OCI-LY1 (cell line): ENCODE measurements around the gene DRC7.

Experiments used
- H2AFZ ChIP-seq: fragments of 200-600 bp; sonication (generic), shearing (Covaris generic); 2 replicates; pipeline ENCODE4 v1.6.0; 2014; ENCODE audit warnings: antibody characterized with exemption, mild to moderate bottlenecking, low read length
- H3F3A ChIP-seq: fragments of 200-600 bp; sonication (generic), shearing (Covaris generic); 2 replicates; pipeline ENCODE4 v1.6.0; 2014; ENCODE audit warnings: mild to moderate bottlenecking, antibody characterized with exemption, low read length, moderate library complexity; ENCODE audit not compliant: insufficient read depth
- H3K27ac ChIP-seq: fragments of 200-600 bp; sonication (generic); 2 replicates; pipeline ENCODE4 v1.5.1; 2014; ENCODE audit warnings: low read length, mixed run types, mild to moderate bottlenecking, low read depth; ENCODE audit not compliant: poor library complexity, severe bottlenecking
- H3K27me3 ChIP-seq: fragments of 200-600 bp; sonication (generic); 2 replicates; pipeline ENCODE4 v1.6.0; 2014; ENCODE audit warnings: antibody characterized with exemption, mild to moderate bottlenecking, low read length, moderate library complexity; ENCODE audit not compliant: insufficient read depth
- H3K36me3 ChIP-seq: fragments of 200-600 bp; sonication (generic); 2 replicates; pipeline ENCODE4 v1.6.1; 2014; ENCODE audit warnings: mild to moderate bottlenecking, antibody characterized with exemption, low read length, moderate library complexity, mixed read lengths; ENCODE audit not compliant: insufficient read depth
- H3K4me1 ChIP-seq: fragments of 200-600 bp; sonication (generic); 2 replicates; pipeline ENCODE4 v1.5.1; 2014; ENCODE audit warnings: mild to moderate bottlenecking, low read length, moderate library complexity; ENCODE audit not compliant: insufficient read depth, severe bottlenecking
- H3K4me2 ChIP-seq: fragments of 200-600 bp; sonication (generic), shearing (Covaris generic); 2 replicates; pipeline ENCODE4 v1.6.1; 2014; ENCODE audit warnings: low read length
- H3K4me3 ChIP-seq: fragments of 200-600 bp; sonication (generic); 2 replicates; pipeline ENCODE4 v1.5.1; 2014; ENCODE audit warnings: low read length, low read depth, mild to moderate bottlenecking, mixed read lengths; ENCODE audit not compliant: poor library complexity, severe bottlenecking
- H3K79me2 ChIP-seq: fragments of 200-600 bp; shearing (Covaris generic); 2 replicates; pipeline ENCODE4 v1.6.1; 2016; ENCODE audit warnings: mixed run types, low read length, mixed read lengths; ENCODE audit not compliant: insufficient read depth
- H3K9ac ChIP-seq: fragments of 200-600 bp; sonication (generic), shearing (Covaris generic); 2 replicates; pipeline ENCODE4 v1.6.1; 2014; ENCODE audit warnings: mild to moderate bottlenecking, low read length, mixed read lengths
- H3K9me2 ChIP-seq: fragments of 200-600 bp; sonication (generic), shearing (Covaris generic); 2 replicates; pipeline ENCODE4 v1.6.1; 2014; ENCODE audit warnings: low read depth, mild to moderate bottlenecking, low read length, mixed read lengths
- H3K9me3 ChIP-seq: fragments of 200-600 bp; shearing (Covaris generic); 2 replicates; pipeline ENCODE4 v1.6.1; 2014; ENCODE audit warnings: low read length, mixed read lengths
- H4K20me1 ChIP-seq: fragments of 200-600 bp; sonication (generic), shearing (Covaris generic); 2 replicates; pipeline ENCODE4 v1.6.0; 2016; ENCODE audit warnings: mild to moderate bottlenecking, low read length; ENCODE audit not compliant: insufficient read depth
- EZH2 ChIP-seq: fragments of 200-600 bp; sonication (generic), shearing (Covaris generic); IDR thresholded peaks from 2 replicates; pipeline ENCODE4 v1.8.0; 2017; ENCODE audit warnings: borderline replicate concordance, mixed run types, mild to moderate bottlenecking, antibody characterized with exemption, low read length, moderate library complexity, mixed read lengths
- TF ChIP-seq, protein P1 (sequence below): fragments of 200-600 bp; sonication (generic), shearing (Covaris generic); IDR thresholded peaks from 2 replicates; pipeline ENCODE4 v1.5.1; 2017; ENCODE audit warnings: mild to moderate bottlenecking, antibody characterized with exemption, low read length, moderate library complexity, mixed read lengths

Gene DRC7

DNA sequence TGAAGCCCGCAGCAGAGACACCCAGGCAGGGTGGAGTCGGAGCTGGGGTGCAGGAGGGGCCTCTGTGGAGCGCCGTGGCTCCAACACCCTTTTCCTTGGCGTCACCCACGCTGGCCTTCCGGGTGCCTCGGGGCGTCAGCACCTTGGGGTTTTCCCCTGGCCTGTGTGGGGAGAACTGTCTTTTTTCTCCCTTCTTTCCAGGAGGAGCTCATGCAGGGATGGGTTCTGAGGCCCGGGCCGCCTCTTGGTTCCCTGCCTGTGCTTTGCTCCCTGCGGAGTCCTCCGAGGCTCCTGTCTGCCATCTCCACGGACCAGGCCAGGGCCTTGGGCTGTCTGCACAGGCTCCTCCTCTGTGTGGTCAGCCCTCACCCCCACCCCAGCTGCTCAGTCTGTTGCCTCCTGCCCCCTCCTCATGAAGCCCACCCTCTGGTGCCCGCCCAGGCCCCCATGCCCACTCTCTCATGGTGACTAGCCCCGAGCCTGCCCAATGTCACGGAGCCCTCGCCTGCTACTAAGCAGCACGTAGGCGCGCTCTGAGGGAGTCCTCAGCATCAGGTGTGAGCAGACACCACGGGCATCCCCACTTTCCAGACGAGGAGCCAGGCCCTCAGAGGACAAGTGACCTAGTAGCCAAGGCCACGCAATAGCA is 45.9 kb downstream of the DRC7 start:
- no peak overlapping the region for H3K27ac ChIP-seq
- peaks cover 11% of the 10 kb centered on the region for H3K4me1 ChIP-seq
- no peaks in the 10 kb centered on the region for H3K27me3 ChIP-seq
- no peak overlapping the region for H2AFZ ChIP-seq
- no peaks in the 10 kb centered on the region for H3K9me3 ChIP-seq
- H3K4me2 ChIP-seq: no peak overlapping the region
- H3K9ac ChIP-seq: no peak overlapping the region
- H3F3A ChIP-seq: no peaks in the 10 kb centered on the region
- peaks cover 12% of the 10 kb centered on the region for H3K36me3 ChIP-seq
- no peaks in the 10 kb centered on the region for H4K20me1 ChIP-seq
- no peaks in the 10 kb centered on the region for H3K9me2 ChIP-seq
- TF ChIP-seq, protein P1, sequence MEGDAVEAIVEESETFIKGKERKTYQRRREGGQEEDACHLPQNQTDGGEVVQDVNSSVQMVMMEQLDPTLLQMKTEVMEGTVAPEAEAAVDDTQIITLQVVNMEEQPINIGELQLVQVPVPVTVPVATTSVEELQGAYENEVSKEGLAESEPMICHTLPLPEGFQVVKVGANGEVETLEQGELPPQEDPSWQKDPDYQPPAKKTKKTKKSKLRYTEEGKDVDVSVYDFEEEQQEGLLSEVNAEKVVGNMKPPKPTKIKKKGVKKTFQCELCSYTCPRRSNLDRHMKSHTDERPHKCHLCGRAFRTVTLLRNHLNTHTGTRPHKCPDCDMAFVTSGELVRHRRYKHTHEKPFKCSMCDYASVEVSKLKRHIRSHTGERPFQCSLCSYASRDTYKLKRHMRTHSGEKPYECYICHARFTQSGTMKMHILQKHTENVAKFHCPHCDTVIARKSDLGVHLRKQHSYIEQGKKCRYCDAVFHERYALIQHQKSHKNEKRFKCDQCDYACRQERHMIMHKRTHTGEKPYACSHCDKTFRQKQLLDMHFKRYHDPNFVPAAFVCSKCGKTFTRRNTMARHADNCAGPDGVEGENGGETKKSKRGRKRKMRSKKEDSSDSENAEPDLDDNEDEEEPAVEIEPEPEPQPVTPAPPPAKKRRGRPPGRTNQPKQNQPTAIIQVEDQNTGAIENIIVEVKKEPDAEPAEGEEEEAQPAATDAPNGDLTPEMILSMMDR: no peak
- no peak for TF ChIP-seq EZH2
- no peak overlapping the region for H3K4me3 ChIP-seq
- H3K79me2 ChIP-seq: no peaks in the 10 kb centered on the region

DNA sequence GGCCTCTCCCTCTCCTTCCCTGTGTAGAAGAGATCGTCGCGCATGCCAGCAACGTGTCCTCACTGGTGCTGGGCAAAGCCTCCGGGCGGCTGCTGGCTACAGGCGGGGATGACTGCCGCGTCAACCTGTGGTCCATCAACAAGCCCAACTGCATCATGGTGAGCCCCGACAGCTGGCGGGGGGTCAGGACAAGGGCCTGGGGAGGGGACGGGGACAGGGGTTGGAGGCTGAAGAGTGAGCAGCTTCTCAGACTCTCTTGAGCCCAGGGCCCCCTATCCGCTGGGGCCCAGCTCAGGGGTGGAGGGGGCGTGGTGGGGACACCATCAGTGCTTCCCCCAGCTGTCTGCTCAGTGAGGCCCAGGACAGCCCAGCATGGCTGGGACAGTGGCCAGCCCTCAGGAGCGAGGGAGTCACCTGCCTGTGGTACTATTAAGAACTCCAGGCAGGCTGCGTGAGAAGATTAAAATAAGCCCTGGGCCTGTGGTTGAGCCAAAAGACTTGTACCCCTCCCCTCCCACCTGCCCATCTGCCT is 47.1 kb downstream of the DRC7 start:
- Histone ChIP-seq H3K4me3 (no peak overlapping the region), H3K36me3 (peaks cover 12% of the 10 kb centered on the region), H3K9me3 (no peaks in the 10 kb centered on the region), H3K4me1 (peaks cover 4% of the 10 kb centered on the region), H2AFZ (no peak overlapping the region), H4K20me1 (no peaks in the 10 kb centered on the region), H3F3A (no peaks in the 10 kb centered on the region), H3K9ac (no peak overlapping the region), H3K4me2 (no peak overlapping the region), H3K9me2 (no peaks in the 10 kb centered on the region), H3K27me3 (no peaks in the 10 kb centered on the region), H3K27ac (no peak overlapping the region), H3K79me2 (no peaks in the 10 kb centered on the region)
- TF ChIP-seq, protein P1: no peak
- no peak for TF ChIP-seq EZH2

DNA sequence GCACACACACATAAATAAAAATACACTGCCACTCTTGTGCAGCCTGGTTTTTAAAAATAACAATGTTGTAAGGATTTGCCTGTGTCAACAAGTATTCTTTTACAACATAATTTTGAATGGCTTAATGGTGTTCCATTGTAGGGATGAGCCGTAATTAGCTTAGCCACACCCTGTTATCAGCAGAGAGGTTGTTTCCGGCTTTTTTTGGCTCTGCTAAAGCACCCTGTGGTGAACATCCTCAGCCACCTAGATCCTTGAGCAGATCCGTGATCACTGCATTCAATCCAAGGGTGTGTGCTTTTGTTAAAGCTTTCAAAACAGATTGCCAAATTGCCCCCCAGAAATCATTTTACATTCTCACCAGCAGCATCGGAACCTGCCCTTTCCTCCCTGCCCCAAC is 47.9 kb downstream of the DRC7 start:
- H3K79me2 ChIP-seq: no peaks in the 10 kb centered on the region
- peaks cover 12% of the 10 kb centered on the region for H3K36me3 ChIP-seq
- no peaks in the 10 kb centered on the region for H3K9me2 ChIP-seq
- no peak overlapping the region for H3K4me3 ChIP-seq
- no peaks in the 10 kb centered on the region for H3K4me1 ChIP-seq
- no peaks in the 10 kb centered on the region for H3F3A ChIP-seq
- no peak overlapping the region for H2AFZ ChIP-seq
- no peaks in the 10 kb centered on the region for H3K27me3 ChIP-seq
- H3K9ac ChIP-seq: no peak overlapping the region
- no peak overlapping the region for H3K4me2 ChIP-seq
- no peak overlapping the region for H3K27ac ChIP-seq
- TF ChIP-seq, protein P1: no peak
- TF ChIP-seq EZH2: no peak
- H3K9me3 ChIP-seq: no peaks in the 10 kb centered on the region
- H4K20me1 ChIP-seq: no peaks in the 10 kb centered on the region
